ENCODE measurements around the gene KEL.

The KEL gene

GRCh38 chr7:142896741-142897379 lies 65.3 kb downstream of the KEL start:
- DNase-seq, result no peak

- no peak for DNase-seq
Measured at GRCh38 chr7:142896151-142896550, 66.0 kb downstream of the KEL start.

GRCh38 chr7:142894985-142895593 lies 67.1 kb downstream of the KEL start:
- DNase-seq, result no peak

- no peak for DNase-seq
Measured at GRCh38 chr7:142894112-142894984, 67.8 kb downstream of the KEL start.

- no peak for DNase-seq
Measured at GRCh38 chr7:142892951-142893350, 69.2 kb downstream of the KEL start.

- no peak for DNase-seq
Measured at GRCh38 chr7:142891490-142892082, 70.6 kb downstream of the KEL start.

All from inflammatory macrophage treated with lipopolysaccharide for 4 hours (primary cell).